ENCODE results near the gene SNRPD2. TPM values are rescaled to one million over a fixed set of nuclear protein-coding genes. Genes with fewer than 3 reads are reported as not detected.

SNRPD2 gene
- total RNA-seq, 1 donor from 2014 or later, result 605 TPM

Other genes with a start within 250 kb of the SNRPD2 start
- 1.9 and 2.1 TPM in 2 replicates for gene FOSB, start 224.0 kb downstream of the SNRPD2 start, total RNA-seq
- 2.0 and 3.7 TPM in 2 replicates for gene RTN2, start 194.9 kb downstream of the SNRPD2 start, total RNA-seq
- gene PPM1N, start 193.5 kb downstream of the SNRPD2 start, total RNA-seq, result 1.3 and 1.5 TPM in 2 replicates
- gene VASP, start 184.5 kb downstream of the SNRPD2 start, total RNA-seq, result 185 and 186 TPM in 2 replicates
- 14.4 and 15.7 TPM in 2 replicates for gene OPA3, start 107.2 kb downstream of the SNRPD2 start, total RNA-seq
- gene GPR4, start 89.7 kb downstream of the SNRPD2 start, total RNA-seq, result not detected in 2 replicates
- 105 and 110 TPM in 2 replicates for gene EML2, start 52.6 kb downstream of the SNRPD2 start, total RNA-seq
- gene GIPR, start 23.7 kb downstream of the SNRPD2 start, total RNA-seq, result 4.7 and 5.1 TPM in 2 replicates
- 8.2 and 9.1 TPM in 2 replicates for gene QPCTL, start 713 bp upstream of the SNRPD2 start, total RNA-seq
- 38.3 and 38.9 TPM in 2 replicates for gene FBXO46, start 38.9 kb upstream of the SNRPD2 start, total RNA-seq
- gene MEIOSIN, start 41.5 kb upstream of the SNRPD2 start, total RNA-seq, result not detected in 2 replicates
- gene SIX5, start 77.3 kb upstream of the SNRPD2 start, total RNA-seq, result 0.68 and 0.82 TPM in 2 replicates
- 13.8 and 17.1 TPM in 2 replicates for gene DMPK, start 90.5 kb upstream of the SNRPD2 start, total RNA-seq
- gene DMWD, start 100.9 kb upstream of the SNRPD2 start, total RNA-seq, result 23.1 and 26.2 TPM in 2 replicates
- 0.39 and 0.50 TPM in 2 replicates for gene RSPH6A, start 123.4 kb upstream of the SNRPD2 start, total RNA-seq
- 99.9 and 106 TPM in 2 replicates for gene SYMPK, start 171.2 kb upstream of the SNRPD2 start, total RNA-seq
- not detected in 2 replicates for gene FOXA3, start 172.4 kb upstream of the SNRPD2 start, total RNA-seq
- 15.3 and 15.8 TPM in 2 replicates for gene IRF2BP1, start 194.2 kb upstream of the SNRPD2 start, total RNA-seq
- gene MYPOP, start 210.7 kb upstream of the SNRPD2 start, total RNA-seq, result 8.8 and 9.8 TPM in 2 replicates
- not detected in 2 replicates for gene NANOS2, start 222.8 kb upstream of the SNRPD2 start, total RNA-seq